Gastrocnemius medialis (tissue), 4 donors: ENCODE data around the gene CALML5. TPM values are rescaled to one million over a fixed set of nuclear protein-coding genes. Genes with fewer than 3 reads are reported as not detected.
A peak's percentile ranks its signal among the peaks of the same experiment; 100 is the strongest.

Experiments
- ATAC-seq, 2 donors: fragments of 150-250 bp; one replicate each; pipeline ENCODE4 v1.9.1; 2016
- DNase-seq, 2 donors: peaks; one replicate each; pipeline ENCODE4 v3.0.0-alpha.2; 2019
- H3K27ac ChIP-seq, 4 donors: fragments of 200-600 bp; sonication (generic); 1 replicate in 1 of 4; 2 replicates in 3 of 4; pipeline ENCODE4 v1.5.1; 2016 to 2018; ENCODE audit warnings: mild to moderate bottlenecking in 2 of 4, moderate library complexity in 1 of 4
- H3K27me3 ChIP-seq, 3 donors: fragments of 200-600 bp; sonication (generic) in 2 of 3; 1 replicate in 1 of 3; 2 replicates in 2 of 3; pipeline versions ENCODE4 v1.5.1 to v1.6.0; 2016 to 2019; ENCODE audit warnings: mild to moderate bottlenecking in 1 of 3, moderate library complexity in 1 of 3
- H3K36me3 ChIP-seq, 2 donors: fragments of 200-600 bp; sonication (generic) in 1 of 2; one replicate each; pipeline ENCODE4 v1.5.1; 2017 to 2018
- H3K4me1 ChIP-seq, 2 donors: fragments of 200-600 bp; sonication (generic) in 1 of 2; one replicate each; pipeline ENCODE4 v1.5.1; 2016 to 2017; ENCODE audit warnings: mild to moderate bottlenecking in 2 of 2
- H3K4me3 ChIP-seq, 4 donors: fragments of 200-600 bp; sonication (generic) in 3 of 4; 1 replicate in 1 of 4; 2 replicates in 3 of 4; pipeline ENCODE4 v1.5.1; 2016 to 2019; ENCODE audit warnings: mild to moderate bottlenecking in 2 of 4
- H3K9me3 ChIP-seq, 3 donors: fragments of 200-600 bp; sonication (generic) in 2 of 3; 1 replicate in 1 of 3; 2 replicates in 2 of 3; pipeline ENCODE4 v1.5.1; 2016 to 2019
- CTCF ChIP-seq, 5 experiments: fragments of 450-650 bp in 3 of 5; fragments of 200-600 bp in 2 of 5; sonication (generic) in 2 of 5; IDR thresholded peaks in 4 of 5; conservative IDR thresholded peaks in 1 of 5; 1 replicate in 4 of 5; 2 replicates in 1 of 5; pipeline ENCODE4 v1.5.1; 2016 to 2019; ENCODE audit warnings: antibody characterized with exemption in 5 of 5, mild to moderate bottlenecking in 3 of 5, moderate library complexity in 3 of 5
- POLR2A ChIP-seq, 2 donors: fragments of 450-650 bp; IDR thresholded peaks; one replicate each; pipeline ENCODE4 v1.6.1; 2017; ENCODE audit warnings: antibody characterized with exemption in 2 of 2, mild to moderate bottlenecking in 2 of 2, moderate library complexity in 2 of 2
- in situ Hi-C, 4 donors: fragments of 200-750 bp; cut with MboI; loops; one replicate each; pipeline versions ENCODE4 v1.15.0 to v1.8.0; 2017; ENCODE audit warnings: low sequenced_read_pairs in 4 of 4
- intact Hi-C: fragments of 100-400 bp; cut with DNase I; formaldehyde crosslinking; loops from one replicate; pipeline ENCODE4 v1.15.1; 2023; ENCODE audit warnings: low total_unique reads
- total RNA-seq, 4 donors: library from RNA; depleted of rRNA; stranded (reverse); fragments of >200 nt; gene quantifications; one replicate each; pipeline versions ENCODE4 v1.1.0 to v1.2.3, GENCODE V29; 2016

The CALML5 gene
- total RNA-seq, 4 donors from 2014 or later, result not detected

GRCh38 chr10:5490698-5491464 is 8.5 kb downstream of the CALML5 start:
- Histone ChIP-seq H3K9me3 (no peaks in the 10 kb centered on the region), H3K27ac (no peak overlapping the region), H3K36me3 (no peaks in the 10 kb centered on the region), H3K4me1 (no peaks in the 10 kb centered on the region), H3K4me3 (no peak overlapping the region), H3K27me3 (no peaks in the 10 kb centered on the region)
- in situ Hi-C loops, result no loop called here
- intact Hi-C loops, result no loop called here
- no peak for ATAC-seq
- TF ChIP-seq POLR2A (IDR thresholded peaks at IDR 0.05) (no peak), CTCF (IDR thresholded peaks at IDR 0.05 in 4 of 5, conservative IDR thresholded peaks at IDR 0.05 in 1 of 5) (no peak)
- no peak for DNase-seq

GRCh38 chr10:5490032-5490431 is 9.3 kb downstream of the CALML5 start:
- ATAC-seq (no peak), DNase-seq (no peak)
- Histone ChIP-seq H3K9me3 (no peaks in the 10 kb centered on the region), H3K4me3 (no peak overlapping the region), H3K4me1 (no peaks in the 10 kb centered on the region), H3K27ac (no peak overlapping the region), H3K27me3 (no peaks in the 10 kb centered on the region), H3K36me3 (no peaks in the 10 kb centered on the region)
- in situ Hi-C loops, result no loop called here
- intact Hi-C loops, result no loop called here
- no peak for TF ChIP-seq CTCF (IDR thresholded peaks at IDR 0.05 in 4 of 5, conservative IDR thresholded peaks at IDR 0.05 in 1 of 5)
- no peak for TF ChIP-seq POLR2A (IDR thresholded peaks at IDR 0.05)

- ATAC-seq, result peak in 1 of 2 donors; percentile 39
Observed at GRCh38 chr10:5488272-5489161, 10.9 kb downstream of the CALML5 start.

GRCh38 chr10:5486853-5487235 is 12.5 kb downstream of the CALML5 start:
- in situ Hi-C loops, result no loop called here

More at GRCh38 chr10:5488272-5489161, 10.9 kb downstream of the CALML5 start:
- Histone ChIP-seq H3K36me3 (no peaks in the 10 kb centered on the region), H3K27ac (no peak overlapping the region), H3K27me3 (no peaks in the 10 kb centered on the region), H3K9me3 (no peaks in the 10 kb centered on the region), H3K4me1 (no peaks in the 10 kb centered on the region), H3K4me3 (no peak overlapping the region)
- intact Hi-C loops (no loop called here), in situ Hi-C loops (no loop called here)
- no peak for TF ChIP-seq POLR2A (IDR thresholded peaks at IDR 0.05)
- no peak for DNase-seq

More at GRCh38 chr10:5486853-5487235, 12.5 kb downstream of the CALML5 start:
- no peaks in the 10 kb centered on the region for H3K27me3 ChIP-seq
- intact Hi-C loops, result no loop called here
- H3K36me3 ChIP-seq, result no peaks in the 10 kb centered on the region
- ATAC-seq (no peak), DNase-seq (no peak)
- no peaks in the 10 kb centered on the region for H3K9me3 ChIP-seq
- H3K4me3 ChIP-seq, result no peak overlapping the region
- H3K27ac ChIP-seq, result no peak overlapping the region
- TF ChIP-seq POLR2A (IDR thresholded peaks at IDR 0.05) (no peak), CTCF (IDR thresholded peaks at IDR 0.05 in 4 of 5, conservative IDR thresholded peaks at IDR 0.05 in 1 of 5) (no peak)
- no peaks in the 10 kb centered on the region for H3K4me1 ChIP-seq
